ENCODE results near the gene DNAJC5.
A peak's percentile ranks its signal among the peaks of the same experiment; 100 is the strongest.
"Not testable (repeated sequence)": the region's sequence is repeated elsewhere in the genome, so short reads cannot be mapped to it uniquely, and the experiment has no call there.

Gene DNAJC5, protein sequence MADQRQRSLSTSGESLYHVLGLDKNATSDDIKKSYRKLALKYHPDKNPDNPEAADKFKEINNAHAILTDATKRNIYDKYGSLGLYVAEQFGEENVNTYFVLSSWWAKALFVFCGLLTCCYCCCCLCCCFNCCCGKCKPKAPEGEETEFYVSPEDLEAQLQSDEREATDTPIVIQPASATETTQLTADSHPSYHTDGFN

DNA sequence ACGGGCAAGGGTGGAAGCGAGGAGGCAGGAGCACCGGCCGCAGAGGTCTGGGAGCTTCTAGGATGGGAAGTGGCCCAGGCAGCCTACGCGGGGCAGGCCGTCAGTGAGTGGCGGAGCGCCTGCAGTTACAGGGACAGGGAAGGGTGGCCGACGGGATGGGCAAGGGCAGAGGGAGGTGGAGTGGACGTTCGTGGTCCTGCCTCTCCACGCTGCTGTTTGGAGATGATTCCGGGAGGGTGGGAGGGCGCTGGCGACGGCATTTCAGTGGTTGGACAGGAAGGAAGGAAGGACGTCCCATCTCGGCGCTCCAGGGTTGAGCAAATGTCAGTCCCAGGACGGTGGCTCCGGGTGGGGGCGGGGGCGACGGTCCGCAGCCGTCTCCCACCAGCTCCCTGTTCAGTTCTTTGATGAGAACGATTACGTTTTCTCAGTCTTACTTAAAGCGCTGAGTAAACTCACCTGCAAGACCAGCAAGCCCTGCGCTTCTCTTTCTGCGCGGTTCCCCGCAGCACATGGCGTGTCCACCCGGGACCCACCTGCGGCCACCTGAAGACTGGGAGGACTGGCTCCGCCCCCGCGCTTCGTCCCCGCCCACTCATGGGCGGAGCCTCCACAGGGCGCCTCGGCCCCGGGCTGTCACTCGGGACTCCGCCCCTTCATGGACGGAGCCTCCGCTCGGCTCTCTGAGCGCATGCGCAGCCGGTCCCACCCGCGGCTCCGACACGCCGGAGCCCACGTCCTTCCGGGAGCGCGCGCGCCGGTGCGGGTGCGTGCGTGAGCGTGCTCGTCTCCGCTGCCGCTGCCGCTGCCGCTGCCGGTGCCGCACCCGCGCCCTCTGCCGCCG, at the start of gene DNAJC5:
DNAJC5 (plus strand) TSS at position 769 of the 844 bp plus-strand sequence. CDS start 33,220 bp downstream, outside the sequence.
- peak; percentile 86 for DNase-seq

DNA sequence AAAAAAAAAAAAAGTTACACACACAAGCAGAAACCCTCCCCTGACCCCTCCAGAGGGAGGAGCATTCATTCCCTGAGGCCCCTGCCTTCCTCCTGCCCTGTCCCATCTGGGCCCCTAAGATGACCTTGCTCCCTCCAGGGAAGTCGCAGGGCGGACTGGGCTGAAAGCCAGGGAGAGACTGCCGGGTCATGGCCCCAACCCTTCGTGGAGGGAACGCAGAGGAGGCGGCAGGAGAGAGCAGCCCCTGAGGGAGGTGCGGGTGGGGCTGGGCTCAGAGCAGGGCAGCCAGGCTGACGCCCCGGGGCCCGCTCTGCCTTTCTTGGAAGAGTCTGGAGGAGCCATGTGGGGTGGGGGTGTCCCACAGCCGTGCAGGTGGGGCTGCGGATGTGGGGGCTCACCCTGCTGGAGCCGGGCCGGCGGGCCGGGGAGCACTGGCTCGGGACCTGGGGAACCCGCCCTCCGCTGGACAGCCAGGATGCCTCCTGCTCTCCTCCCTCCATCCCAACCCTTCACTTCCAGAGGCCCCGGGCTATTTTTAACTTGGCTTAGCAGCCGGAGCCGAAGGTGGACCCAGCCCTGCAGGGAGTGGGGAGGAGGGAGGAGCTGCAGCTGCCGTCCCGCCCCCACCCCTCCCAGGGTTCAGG, 48.7 kb upstream of the DNAJC5 start:
- in situ Hi-C loops (cut with HindIII; ENCODE audit: low pct_ligation_motif_present, low pct_unique_long_range_greater_than_20kb, low sequenced_read_pairs) = no loop called here

More for the DNA sequence above, at the start of gene DNAJC5:
- in situ Hi-C loops (cut with HindIII; ENCODE audit: low pct_ligation_motif_present, low pct_unique_long_range_greater_than_20kb, low sequenced_read_pairs) = no loop called here

DNA sequence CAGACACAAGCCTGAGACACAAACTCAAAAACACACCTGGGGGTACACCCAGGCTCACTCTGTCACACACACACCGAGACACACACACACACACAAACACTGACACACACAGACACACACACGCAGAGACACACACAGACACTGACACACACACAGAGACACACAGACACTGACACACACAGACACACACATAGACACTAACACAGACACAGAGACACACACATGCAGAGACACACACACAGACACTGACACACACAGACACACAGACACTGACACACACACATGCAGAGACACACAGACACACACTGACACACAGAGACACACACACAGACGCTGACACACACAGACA, 48.1 kb upstream of the DNAJC5 start:
- in situ Hi-C loops (cut with HindIII; ENCODE audit: low pct_ligation_motif_present, low pct_unique_long_range_greater_than_20kb, low sequenced_read_pairs) = no loop called here
- DNase-seq = no peak

More for the DNA sequence above, 48.7 kb upstream of the DNAJC5 start:
- no peak for DNase-seq

DNA sequence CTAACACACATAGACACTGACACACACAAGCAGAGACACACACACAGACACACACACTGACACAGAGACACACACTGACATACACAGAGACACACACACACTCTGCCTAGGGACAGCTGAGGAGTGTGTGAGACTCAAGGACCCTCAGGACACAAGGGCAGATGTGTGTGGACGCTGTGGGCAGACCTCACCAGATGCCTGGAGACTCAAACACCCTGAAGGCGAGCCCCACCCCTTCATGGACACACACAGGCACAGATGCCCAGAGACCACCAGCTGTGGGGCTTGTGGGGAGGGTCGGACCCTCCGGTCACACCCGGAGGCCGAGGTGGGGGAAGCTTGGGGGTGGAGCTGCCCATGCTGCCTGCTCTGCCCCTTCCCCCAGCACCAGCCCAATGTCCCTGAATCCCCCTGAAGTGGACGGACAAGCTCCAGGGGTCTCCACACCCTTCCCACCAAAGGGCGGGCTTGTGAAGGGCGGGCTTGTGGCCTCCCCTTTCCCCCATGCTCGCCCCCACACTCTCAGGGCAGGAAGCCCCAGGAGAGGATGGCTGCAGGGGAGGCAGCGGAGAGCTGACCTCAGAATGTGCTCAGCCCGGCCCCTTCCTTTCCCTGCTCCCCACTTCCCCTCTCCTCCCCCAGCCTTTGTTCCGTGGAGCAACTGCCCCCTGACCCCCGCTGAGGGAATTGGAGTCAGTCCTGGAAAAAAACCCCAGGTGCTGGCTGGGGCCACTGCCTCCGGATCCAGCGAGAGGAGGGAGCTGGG, 47.5 kb upstream of the DNAJC5 start:
- no peak for DNase-seq
- in situ Hi-C loops (cut with HindIII; ENCODE audit: low pct_ligation_motif_present, low pct_unique_long_range_greater_than_20kb, low sequenced_read_pairs) = no loop called here

DNA sequence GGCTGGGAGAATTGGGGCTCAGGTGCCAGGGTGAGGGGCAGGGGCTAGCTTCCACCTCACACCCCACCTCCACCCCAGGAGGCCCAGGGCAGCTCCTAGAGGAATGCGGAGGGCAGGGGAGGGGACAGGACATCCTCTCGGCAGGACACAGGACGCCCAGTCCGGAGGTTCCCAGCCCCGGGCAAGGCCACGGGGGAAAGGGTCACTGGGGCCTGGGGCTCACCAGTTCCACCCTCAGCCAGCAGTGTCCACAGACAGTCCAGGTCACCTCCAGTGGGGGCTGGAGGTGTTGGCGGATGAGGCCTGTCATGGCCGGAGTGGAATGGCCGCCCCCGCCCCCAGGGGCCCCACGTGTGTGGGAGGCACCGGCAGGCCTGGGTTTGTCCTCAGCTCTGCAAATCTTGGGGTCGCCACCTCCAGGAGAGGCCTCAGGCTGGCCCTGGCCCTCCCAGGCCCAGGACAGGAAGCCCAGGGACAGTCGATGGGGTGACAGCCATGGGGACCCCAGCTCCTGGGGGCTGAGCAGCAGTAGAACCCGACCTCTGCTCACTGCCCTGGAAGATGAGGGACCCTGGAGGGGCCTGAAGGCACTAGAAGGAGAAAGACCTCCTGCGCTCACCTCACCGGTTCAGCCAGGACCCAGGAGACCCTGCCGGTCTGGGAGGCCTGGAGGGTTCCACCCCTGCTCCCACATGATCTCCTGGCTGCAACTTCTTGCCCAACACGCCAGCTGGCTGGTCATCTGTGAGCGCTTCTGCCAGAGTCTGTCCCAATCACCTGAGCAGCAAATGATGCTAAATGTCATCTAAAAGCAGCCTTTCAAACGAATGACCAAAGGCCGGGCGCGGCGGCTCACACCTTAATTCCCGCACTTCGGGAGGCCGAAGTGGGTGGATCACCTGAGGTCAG, 46.7 kb upstream of the DNAJC5 start:
- in situ Hi-C loops (cut with HindIII; ENCODE audit: low pct_ligation_motif_present, low pct_unique_long_range_greater_than_20kb, low sequenced_read_pairs) = no loop called here
- DNase-seq = no peak

DNA sequence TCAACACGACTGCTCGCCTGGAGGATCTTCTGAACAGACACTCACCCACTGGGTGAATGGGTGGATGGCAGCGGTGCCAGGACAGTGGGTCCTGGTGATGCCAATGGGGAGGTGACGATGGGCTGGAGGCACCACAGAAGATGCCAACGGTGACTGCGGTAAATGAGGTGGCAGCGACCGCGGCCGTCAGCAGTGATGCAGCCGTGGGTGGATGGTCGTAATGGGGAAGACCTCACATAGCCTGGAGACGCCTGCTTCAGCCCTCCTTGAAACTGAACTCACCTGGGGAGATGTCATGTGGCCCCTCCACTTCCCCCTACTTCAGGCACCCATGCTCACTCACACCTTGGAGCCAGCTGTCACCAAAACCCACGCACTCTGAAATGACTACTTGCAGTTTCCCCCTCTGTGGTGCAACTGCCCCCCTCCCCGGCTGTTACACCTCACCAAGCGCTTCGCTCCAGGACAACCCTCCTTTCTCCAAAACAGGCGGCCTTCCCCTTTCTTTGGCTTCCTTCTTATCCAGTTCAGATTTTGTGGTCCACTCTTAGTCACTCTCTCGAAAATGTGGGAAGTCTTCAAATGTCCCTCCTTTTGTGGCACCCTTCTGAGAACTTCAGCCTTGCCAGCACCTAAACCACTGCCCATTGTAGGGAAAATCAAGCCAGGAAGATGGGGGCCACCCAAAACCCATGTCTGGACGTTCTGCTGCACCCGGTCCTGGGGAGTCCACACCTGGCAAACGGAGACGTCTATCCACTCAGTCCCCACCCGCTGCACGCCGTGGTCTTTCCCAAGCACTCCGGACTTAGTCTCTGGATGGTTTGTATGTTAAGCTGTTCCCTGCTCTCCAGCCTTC, 44.0 kb upstream of the DNAJC5 start:
- DNase-seq = no peak
- in situ Hi-C loops (cut with HindIII; ENCODE audit: low pct_ligation_motif_present, low pct_unique_long_range_greater_than_20kb, low sequenced_read_pairs) = loop anchor here (25.0 kb wide), 1 partner anchor 264 kb away; no protein-coding TSS in a partner anchor

DNA sequence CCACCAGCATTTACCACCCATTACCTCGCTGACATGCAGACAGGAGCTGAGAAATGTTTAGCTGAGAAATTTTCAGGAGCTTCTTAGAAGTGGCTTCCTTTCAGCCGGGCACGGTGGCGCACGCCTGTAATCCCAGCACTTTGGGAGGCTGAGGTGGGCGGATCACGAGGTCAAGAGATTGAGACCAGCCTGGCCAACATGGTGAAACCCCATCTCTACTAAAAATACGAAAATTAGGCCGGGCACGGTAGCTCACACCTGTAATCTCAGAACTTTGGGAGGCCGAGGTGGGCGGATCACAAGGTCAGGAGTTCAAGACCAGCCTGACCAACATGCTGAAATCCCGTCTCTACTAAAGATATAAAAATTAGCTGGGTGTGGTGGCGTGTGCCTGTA, 43.4 kb upstream of the DNAJC5 start:
- DNase-seq = not testable (repeated sequence)
- in situ Hi-C loops (cut with HindIII; ENCODE audit: low pct_ligation_motif_present, low pct_unique_long_range_greater_than_20kb, low sequenced_read_pairs) = loop anchor here (25.0 kb wide), 1 partner anchor 264 kb away; no protein-coding TSS in a partner anchor

DNA sequence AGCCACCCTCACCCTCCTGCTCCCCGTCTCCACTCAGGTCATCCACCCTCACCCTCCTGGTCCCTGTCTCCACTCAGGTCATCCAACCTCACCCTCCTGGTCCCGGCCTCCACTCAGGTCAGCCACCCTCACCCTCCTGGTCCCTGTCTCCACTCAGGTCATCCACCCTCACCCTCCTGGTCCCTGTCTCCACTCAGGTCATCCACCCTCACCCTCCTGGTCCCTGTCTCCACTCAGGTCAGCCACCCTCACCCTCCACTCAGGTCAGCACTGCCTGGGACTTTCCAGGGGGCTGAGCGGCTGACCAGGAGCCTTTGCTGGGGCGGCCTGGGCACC, 41.2 kb upstream of the DNAJC5 start:
- in situ Hi-C loops (cut with HindIII; ENCODE audit: low pct_ligation_motif_present, low pct_unique_long_range_greater_than_20kb, low sequenced_read_pairs) = loop anchor here (25.0 kb wide), 1 partner anchor 266 kb away; no protein-coding TSS in a partner anchor
- DNase-seq = not testable (repeated sequence)

DNA sequence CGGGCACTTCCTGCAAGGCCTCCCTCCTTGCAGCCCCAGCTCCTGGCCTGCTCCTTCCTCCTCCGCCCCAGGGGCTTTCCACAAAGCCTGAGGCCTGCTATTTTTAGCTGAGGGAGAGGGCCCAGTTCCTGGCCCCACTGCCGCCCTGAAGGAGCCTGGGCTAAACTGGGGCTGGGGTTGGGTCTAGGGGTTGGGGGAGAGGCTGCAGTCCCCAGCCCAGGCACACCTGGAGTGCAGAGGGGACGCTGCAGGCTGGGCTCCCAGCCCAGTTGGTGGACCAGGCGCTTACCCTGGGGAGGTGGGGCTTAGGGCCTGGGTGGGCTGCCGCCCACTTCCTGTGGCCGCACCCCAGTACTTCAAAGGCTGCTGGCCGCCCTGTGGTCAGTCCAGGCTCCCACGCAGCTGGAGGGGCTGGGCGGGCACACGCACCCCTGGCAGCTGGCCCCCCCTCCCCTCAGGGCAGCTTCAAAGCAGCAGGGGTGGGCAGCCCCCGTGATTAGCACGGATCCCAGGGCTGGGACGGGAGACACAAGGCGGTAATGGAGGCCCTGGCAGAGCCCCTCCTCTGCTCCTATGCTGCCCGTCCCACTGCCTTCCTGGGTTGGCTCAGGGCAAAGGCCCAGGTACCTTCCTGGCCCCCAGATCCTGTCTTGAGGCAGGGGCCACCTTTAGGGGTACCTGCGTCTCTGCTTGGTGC, 40.7 kb upstream of the DNAJC5 start:
- in situ Hi-C loops (cut with HindIII; ENCODE audit: low pct_ligation_motif_present, low pct_unique_long_range_greater_than_20kb, low sequenced_read_pairs) = loop anchor here (25.0 kb wide), 1 partner anchor 267 kb away; no protein-coding TSS in a partner anchor
- no peak for DNase-seq

DNA sequence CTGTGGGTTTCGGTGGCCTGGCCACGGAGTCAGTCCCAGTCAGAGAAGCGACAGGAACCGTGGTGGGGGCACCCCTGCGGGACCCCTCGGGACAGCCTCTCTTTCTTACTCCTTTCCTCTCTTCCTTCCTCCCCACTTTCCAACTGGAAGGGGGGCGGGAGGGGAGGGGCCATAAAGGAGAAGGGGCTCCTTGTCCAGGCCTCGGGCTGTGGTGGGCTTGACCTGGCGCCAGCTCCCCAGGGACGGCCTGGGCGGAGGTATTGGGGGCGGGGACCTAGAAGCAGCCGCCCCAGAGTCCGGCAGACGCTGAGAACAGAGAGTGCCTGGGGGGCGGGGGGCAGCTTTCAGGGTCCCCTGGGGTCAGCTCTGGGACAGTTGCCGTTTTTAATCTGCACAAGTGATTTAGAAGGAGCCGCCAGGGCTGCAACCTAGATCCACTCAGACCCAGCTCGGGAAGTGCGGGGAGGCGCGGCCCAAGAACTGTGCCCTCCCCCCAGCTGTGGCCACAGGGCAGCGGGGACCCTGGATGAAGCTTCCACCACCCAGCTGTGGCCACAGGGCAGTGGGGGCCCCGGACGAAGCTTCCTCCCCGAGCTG, 40.1 kb upstream of the DNAJC5 start:
- in situ Hi-C loops (cut with HindIII; ENCODE audit: low pct_ligation_motif_present, low pct_unique_long_range_greater_than_20kb, low sequenced_read_pairs) = loop anchor here (25.0 kb wide), 1 partner anchor 268 kb away; no protein-coding TSS in a partner anchor
- DNase-seq = no peak

DNA sequence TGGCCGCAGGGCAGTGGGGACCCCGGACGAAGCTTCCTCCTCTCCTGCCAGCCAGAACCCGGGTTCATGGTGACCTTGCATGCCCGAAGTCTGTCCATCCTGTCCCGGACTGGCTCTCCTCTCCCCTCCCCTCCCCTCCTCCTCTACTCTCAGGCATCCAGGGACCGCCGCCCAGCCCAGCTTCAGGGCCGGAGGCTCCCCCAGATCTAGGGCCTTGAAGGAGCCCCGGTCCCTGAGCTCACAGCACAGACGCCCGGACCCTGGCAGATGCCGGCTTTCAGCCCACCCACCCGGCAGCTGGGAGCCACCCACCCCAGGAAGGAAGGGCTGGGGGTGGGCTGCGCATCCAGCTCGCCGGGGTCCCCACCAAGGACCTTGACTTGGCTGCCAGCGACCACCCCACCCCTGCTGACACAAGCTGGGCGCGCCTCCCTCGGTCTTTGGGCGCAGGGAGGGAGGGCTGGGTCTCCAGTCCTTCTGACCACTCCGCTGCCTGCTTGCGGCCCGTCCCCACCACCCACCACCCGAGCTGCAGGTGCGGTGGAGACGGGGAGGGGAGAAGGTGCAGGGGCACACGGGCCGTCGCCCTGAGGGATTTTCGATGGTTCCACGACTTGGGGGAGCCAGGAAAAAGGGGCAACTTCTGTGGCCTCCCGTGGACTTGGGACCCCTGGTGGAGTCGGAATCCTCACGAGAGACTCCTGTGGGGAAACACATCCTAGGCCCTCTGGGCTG, 39.4 kb upstream of the DNAJC5 start:
- no peak for DNase-seq
- in situ Hi-C loops (cut with HindIII; ENCODE audit: low pct_ligation_motif_present, low pct_unique_long_range_greater_than_20kb, low sequenced_read_pairs) = loop anchor here (25.0 kb wide), 1 partner anchor 268 kb away; no protein-coding TSS in a partner anchor

DNA sequence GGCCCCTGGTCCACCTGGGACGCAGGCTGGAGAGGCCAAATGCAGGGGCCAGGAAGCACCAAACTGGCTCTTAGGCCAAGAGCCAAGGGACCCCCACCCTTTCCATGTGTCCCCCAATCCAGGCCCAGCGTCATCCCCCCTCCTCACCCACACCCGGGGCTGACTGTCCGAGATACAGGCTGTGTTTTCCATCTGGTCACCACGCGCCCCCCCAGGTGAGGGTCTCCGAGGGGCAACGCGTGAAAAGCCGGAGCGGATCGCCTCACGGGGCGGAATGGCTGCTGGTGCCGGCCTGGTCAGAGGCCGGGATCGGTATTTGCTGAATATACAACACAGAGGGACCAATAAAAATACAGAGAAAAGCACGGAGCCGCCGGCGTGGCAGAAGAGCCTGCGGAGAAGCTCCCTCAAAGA, 38.8 kb upstream of the DNAJC5 start:
- in situ Hi-C loops (cut with HindIII; ENCODE audit: low pct_ligation_motif_present, low pct_unique_long_range_greater_than_20kb, low sequenced_read_pairs) = loop anchor here (25.0 kb wide), 1 partner anchor 269 kb away; no protein-coding TSS in a partner anchor
- DNase-seq = no peak

DNA sequence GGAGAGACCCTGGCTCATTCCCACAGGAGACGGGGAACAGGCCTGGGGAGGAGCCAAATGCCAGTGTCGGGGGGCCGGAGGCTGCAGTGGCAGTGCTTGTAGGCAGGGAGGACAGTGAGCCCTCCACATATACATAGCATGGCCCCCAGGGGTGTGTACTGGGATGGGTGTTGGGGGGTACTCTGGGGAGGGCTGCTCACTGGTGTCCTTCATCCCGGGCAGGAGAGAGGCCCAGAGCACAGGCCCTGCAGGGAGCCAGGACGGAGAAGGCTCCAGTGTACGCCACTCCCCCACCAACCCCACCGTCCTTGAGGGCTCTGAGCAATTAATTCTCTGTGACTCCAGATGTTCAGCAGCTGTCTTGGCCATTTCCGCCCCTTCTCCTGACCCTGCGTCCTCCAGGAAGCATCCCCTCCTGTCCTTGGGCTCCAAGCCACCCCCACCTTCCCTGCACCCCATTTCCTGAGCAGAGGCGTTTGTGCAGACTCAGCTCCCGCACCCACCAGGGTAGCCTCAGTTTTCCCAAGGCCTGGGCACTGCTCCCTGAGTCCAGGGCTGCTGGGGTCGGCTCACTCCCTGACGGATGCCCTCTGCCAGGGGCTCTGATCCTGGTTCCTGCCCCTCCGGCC, 37.0 kb upstream of the DNAJC5 start:
- no peak for DNase-seq
- in situ Hi-C loops (cut with HindIII; ENCODE audit: low pct_ligation_motif_present, low pct_unique_long_range_greater_than_20kb, low sequenced_read_pairs) = loop anchor here (25.0 kb wide), 1 partner anchor 271 kb away; no protein-coding TSS in a partner anchor

DNA sequence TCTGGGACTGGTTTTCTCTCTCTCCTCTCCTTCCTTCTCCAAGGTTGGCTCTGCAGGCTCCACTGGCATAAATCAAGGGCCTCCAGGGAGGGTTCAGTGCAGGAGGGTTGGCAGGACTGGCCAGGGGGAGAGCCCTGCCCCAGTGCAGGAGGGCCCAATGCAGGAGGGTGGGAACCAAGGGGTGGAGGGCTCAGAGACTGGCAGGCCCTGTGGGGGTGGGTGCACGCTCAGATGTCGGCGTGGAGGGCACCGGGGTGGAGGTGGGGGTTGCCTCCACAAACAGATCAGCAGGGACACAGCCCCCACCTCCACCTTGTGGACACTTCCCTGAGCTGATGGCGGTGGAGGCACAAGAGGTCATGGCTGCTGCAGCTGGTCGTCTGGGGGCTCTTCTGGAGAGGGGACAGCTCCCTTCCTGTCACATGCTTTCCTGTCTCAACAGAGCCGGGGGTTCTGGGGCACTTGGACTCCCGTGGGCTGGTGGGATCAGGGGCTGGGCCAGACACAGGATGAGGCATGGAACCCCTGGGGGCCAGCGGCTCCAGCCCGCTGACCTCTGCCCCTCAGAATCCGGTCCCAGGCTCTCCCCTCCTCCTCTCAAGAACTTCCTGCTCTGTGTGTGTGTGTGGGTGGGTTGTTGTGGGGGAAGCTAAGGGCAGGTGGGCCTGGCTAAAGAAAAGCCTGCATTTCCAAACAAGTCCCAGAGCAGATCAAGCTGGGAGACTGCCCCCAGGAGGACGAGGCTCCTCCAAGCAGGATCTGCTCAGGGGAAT, 36.3 kb upstream of the DNAJC5 start:
- no peak for DNase-seq
- in situ Hi-C loops (cut with HindIII; ENCODE audit: low pct_ligation_motif_present, low pct_unique_long_range_greater_than_20kb, low sequenced_read_pairs) = loop anchor here (25.0 kb wide), 1 partner anchor 271 kb away; no protein-coding TSS in a partner anchor
